K562 (cell line): ENCODE measurements around the gene PTGR2. TPM values are rescaled to one million over a fixed set of nuclear protein-coding genes. Genes with fewer than 3 reads are reported as not detected.

Source experiments
- CC2D1A ChIP-seq: fragments of 450-650 bp; IDR thresholded peaks from 2 replicates; pipeline ENCODE4 v1.6.1; 2017; ENCODE audit warnings: mild to moderate bottlenecking
- ILF3 ChIP-seq: fragments of 450-650 bp; IDR thresholded peaks from 2 replicates; pipeline ENCODE4 v1.6.1; 2018; ENCODE audit warnings: antibody characterized with exemption, mild to moderate bottlenecking, moderate library complexity, borderline replicate concordance
- LARP7 ChIP-seq: fragments of 450-650 bp; IDR thresholded peaks from 2 replicates; pipeline ENCODE4 v1.6.1; 2016
- NBN ChIP-seq: fragments of 450-650 bp; IDR thresholded peaks from 2 replicates; pipeline ENCODE4 v1.6.1; 2016; ENCODE audit warnings: low read depth, mild to moderate bottlenecking
- NFIX ChIP-seq: fragments of 250-450 bp; sonication (Bioruptor Pico); IDR thresholded peaks from 2 replicates; pipeline ENCODE4 v1.4.0; 2020; ENCODE audit warnings: low read depth, mild to moderate bottlenecking, moderate library complexity
- POLR2A ChIP-seq: fragments of 450-650 bp; conservative IDR thresholded peaks from 2 replicates; pipeline ENCODE4 v1.6.1; 2016
- RBBP5 ChIP-seq: fragments of 200-600 bp; sonication (generic); IDR thresholded peaks from 2 replicates; pipeline ENCODE4 v1.6.1; 2012; ENCODE audit warnings: borderline replicate concordance, mild to moderate bottlenecking, low read length, control low read depth, inconsistent platforms; ENCODE audit not compliant: insufficient read depth, poor library complexity, severe bottlenecking
- RCOR1 ChIP-seq, 2 experiments: IDR thresholded peaks; 2 replicates each; pipeline ENCODE4 v1.6.1; 2012; ENCODE audit warnings: low read depth in 2 of 2, low read length in 2 of 2, borderline replicate concordance in 1 of 2, improper control_type of control experiment in 1 of 2
- TRIM25 ChIP-seq: fragments of 450-650 bp; IDR thresholded peaks from 2 replicates; pipeline ENCODE4 v1.7.0; 2016; ENCODE audit warnings: borderline replicate concordance
- XRCC4 ChIP-seq: IDR thresholded peaks from one replicate; pipeline ENCODE4 v1.6.1; 2011; ENCODE audit not compliant: insufficient read depth, insufficient read length; ENCODE audit errors: extremely low read depth
- ZBTB34 ChIP-seq: fragments of 250-450 bp; sonication (Bioruptor Pico); IDR thresholded peaks from 2 replicates; pipeline ENCODE4 v1.8.0; 2021; ENCODE audit warnings: mild to moderate bottlenecking, moderate library complexity
- ZNF124 ChIP-seq: sonication (generic); formaldehyde crosslinking; IDR thresholded peaks from 2 replicates; pipeline ENCODE4 v1.8.1; 2022; ENCODE audit warnings: missing genetic modification reagents
- ZNF512 ChIP-seq: IDR thresholded peaks from 2 replicates; pipeline ENCODE4 v1.6.1; 2016; ENCODE audit warnings: missing genetic modification characterization, missing compliant biosample characterization
- polyA plus RNA-seq, 8 experiments: library from polyadenylated mRNA; depleted of rRNA in 4 of 8; stranded (reverse) in 5 of 8; unstranded in 3 of 8; fragments of >200 nt; fragmentation: Nextera tagmentation in 2 of 8; fragmentation: Illumina TruSeq in 1 of 8; extraction: Ambion mirVana in 2 of 8; extraction: Trizol in 1 of 8; gene quantifications; 2 replicates each; pipeline versions ENCODE4 v1.2.1 to v1.2.3, GENCODE V29; 2011 to 2014; ENCODE audit warnings: inconsistent platforms in 1 of 8, missing spikeins in 1 of 8
- total RNA-seq, 7 experiments: library from RNA; depleted of rRNA in 6 of 7; stranded (reverse); fragments of >200 nt in 6 of 7; fragmentation: Illumina TruSeq in 2 of 7; extraction: Trizol in 2 of 7; gene quantifications; 2 replicates each; pipeline versions ENCODE4 v1.2.1 to v1.2.3, GENCODE V29; 2011 to 2021; ENCODE audit warnings: low replicate concordance in 1 of 7
- TF ChIP-seq, protein P1 (sequence below): fragments of 250-450 bp; sonication (Bioruptor Pico); IDR thresholded peaks from 2 replicates; pipeline ENCODE4 v1.8.0; 2021; ENCODE audit warnings: borderline replicate concordance, mild to moderate bottlenecking, moderate library complexity; ENCODE audit not compliant: poor library complexity, severe bottlenecking
- TF ChIP-seq, protein P2 (sequence below): sonication (generic); formaldehyde crosslinking; IDR thresholded peaks from 2 replicates; pipeline ENCODE4 v1.9.0; 2022; ENCODE audit warnings: mild to moderate bottlenecking, missing genetic modification reagents
- TF ChIP-seq, protein P3 (sequence below): fragments of 200-800 bp; sonication (Bioruptor generic); IDR thresholded peaks from 2 replicates; pipeline ENCODE4 v1.6.1; 2016; ENCODE audit warnings: missing genetic modification characterization, missing compliant biosample characterization

The PTGR2 gene
- total and polyA plus RNA-seq, 9 of the 15 experiments (the other 6 are each of a cell fraction or from before 2014, with no cell fraction given) = 7.4 to 23.0 (median 13.0) TPM

- TF ChIP-seq, protein P1, sequence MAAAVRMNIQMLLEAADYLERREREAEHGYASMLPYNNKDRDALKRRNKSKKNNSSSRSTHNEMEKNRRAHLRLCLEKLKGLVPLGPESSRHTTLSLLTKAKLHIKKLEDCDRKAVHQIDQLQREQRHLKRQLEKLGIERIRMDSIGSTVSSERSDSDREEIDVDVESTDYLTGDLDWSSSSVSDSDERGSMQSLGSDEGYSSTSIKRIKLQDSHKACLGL (CRISPR knock-in tag) = no peak
- TF ChIP-seq XRCC4 = no peak
- TF ChIP-seq, protein P2, sequence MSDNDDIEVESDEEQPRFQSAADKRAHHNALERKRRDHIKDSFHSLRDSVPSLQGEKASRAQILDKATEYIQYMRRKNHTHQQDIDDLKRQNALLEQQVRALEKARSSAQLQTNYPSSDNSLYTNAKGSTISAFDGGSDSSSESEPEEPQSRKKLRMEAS (CRISPR knock-in tag) = peak; percentile 64
- TF ChIP-seq LARP7 = no peak
- TF ChIP-seq, protein P3, sequence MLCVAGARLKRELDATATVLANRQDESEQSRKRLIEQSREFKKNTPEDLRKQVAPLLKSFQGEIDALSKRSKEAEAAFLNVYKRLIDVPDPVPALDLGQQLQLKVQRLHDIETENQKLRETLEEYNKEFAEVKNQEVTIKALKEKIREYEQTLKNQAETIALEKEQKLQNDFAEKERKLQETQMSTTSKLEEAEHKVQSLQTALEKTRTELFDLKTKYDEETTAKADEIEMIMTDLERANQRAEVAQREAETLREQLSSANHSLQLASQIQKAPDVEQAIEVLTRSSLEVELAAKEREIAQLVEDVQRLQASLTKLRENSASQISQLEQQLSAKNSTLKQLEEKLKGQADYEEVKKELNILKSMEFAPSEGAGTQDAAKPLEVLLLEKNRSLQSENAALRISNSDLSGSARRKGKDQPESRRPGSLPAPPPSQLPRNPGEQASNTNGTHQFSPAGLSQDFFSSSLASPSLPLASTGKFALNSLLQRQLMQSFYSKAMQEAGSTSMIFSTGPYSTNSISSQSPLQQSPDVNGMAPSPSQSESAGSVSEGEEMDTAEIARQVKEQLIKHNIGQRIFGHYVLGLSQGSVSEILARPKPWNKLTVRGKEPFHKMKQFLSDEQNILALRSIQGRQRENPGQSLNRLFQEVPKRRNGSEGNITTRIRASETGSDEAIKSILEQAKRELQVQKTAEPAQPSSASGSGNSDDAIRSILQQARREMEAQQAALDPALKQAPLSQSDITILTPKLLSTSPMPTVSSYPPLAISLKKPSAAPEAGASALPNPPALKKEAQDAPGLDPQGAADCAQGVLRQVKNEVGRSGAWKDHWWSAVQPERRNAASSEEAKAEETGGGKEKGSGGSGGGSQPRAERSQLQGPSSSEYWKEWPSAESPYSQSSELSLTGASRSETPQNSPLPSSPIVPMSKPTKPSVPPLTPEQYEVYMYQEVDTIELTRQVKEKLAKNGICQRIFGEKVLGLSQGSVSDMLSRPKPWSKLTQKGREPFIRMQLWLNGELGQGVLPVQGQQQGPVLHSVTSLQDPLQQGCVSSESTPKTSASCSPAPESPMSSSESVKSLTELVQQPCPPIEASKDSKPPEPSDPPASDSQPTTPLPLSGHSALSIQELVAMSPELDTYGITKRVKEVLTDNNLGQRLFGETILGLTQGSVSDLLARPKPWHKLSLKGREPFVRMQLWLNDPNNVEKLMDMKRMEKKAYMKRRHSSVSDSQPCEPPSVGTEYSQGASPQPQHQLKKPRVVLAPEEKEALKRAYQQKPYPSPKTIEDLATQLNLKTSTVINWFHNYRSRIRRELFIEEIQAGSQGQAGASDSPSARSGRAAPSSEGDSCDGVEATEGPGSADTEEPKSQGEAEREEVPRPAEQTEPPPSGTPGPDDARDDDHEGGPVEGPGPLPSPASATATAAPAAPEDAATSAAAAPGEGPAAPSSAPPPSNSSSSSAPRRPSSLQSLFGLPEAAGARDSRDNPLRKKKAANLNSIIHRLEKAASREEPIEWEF (CRISPR knock-in tag) = no peak
- TF ChIP-seq NBN = peak; percentile 69; the same call in 1 of the 2 replicates
- TF ChIP-seq CC2D1A = no peak
- peak in 1 of 2 experiments; percentile 68; a peak in 2 of 4 replicates for TF ChIP-seq RCOR1 (IDR thresholded peaks at IDR 0.05; ENCODE audit: borderline replicate concordance in 1 of 2, low read depth in 2 of 2, low read length in 2 of 2)
- TF ChIP-seq RBBP5 = peak; percentile 89
- peak; percentile 71 for TF ChIP-seq POLR2A
- no peak for TF ChIP-seq TRIM25
- no peak for TF ChIP-seq ZNF512 (tag)
- no peak for TF ChIP-seq ILF3
- no peak for TF ChIP-seq ZBTB34
- no peak for TF ChIP-seq NFIX
- TF ChIP-seq ZNF124 (CRISPR knock-in tag) = no peak
These were observed 35.1 kb downstream of the PTGR2 start, which contains the start of gene ZNF410 (continued) for GRCh38 chr14:73886449-73887317.
